ENCODE data around the gene SEM1. TPM values are rescaled to one million over a fixed set of nuclear protein-coding genes. Genes with fewer than 3 reads are reported as not detected.

SEM1 gene
- total RNA-seq, 4 donors from 2014 or later, result 18.6 to 66.0 (median 20.9) TPM

DNA sequence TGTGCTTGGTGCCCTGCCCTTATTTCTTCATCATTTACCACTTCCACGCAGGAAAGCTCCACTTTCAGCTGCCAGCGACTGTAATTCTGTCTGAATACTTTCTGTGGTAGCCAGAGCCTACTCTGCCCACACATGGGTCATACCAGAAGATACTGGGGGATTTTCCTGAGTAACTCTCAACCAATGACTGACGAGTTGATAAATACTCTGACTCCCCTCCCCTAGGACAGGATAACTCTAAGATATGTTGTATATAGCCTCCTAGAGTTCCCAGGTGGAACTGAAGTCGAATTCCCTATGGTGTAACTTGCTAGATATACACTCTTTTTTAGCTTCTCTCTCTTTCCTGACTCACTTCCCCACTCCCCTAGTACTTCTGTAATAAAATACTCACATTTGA, 29.8 kb downstream of the SEM1 start:
- in situ Hi-C loops (cut with MboI; ENCODE audit: low sequenced_read_pairs in 4 of 4) (no loop called here), intact Hi-C loops (cut with DNase I; ENCODE audit: low total_unique reads) (no loop called here)
- no peaks in the 10 kb centered on the region for H3K4me1 ChIP-seq
- H3K4me3 ChIP-seq, result no peak overlapping the region
- no peak overlapping the region for H3K27ac ChIP-seq
- no peaks in the 10 kb centered on the region for H3K27me3 ChIP-seq
- H3K9me3 ChIP-seq, result no peaks in the 10 kb centered on the region
- ATAC-seq (no peak), DNase-seq (no peak)
- TF ChIP-seq POLR2A (IDR thresholded peaks at IDR 0.05), result no peak
- TF ChIP-seq, protein P1, sequence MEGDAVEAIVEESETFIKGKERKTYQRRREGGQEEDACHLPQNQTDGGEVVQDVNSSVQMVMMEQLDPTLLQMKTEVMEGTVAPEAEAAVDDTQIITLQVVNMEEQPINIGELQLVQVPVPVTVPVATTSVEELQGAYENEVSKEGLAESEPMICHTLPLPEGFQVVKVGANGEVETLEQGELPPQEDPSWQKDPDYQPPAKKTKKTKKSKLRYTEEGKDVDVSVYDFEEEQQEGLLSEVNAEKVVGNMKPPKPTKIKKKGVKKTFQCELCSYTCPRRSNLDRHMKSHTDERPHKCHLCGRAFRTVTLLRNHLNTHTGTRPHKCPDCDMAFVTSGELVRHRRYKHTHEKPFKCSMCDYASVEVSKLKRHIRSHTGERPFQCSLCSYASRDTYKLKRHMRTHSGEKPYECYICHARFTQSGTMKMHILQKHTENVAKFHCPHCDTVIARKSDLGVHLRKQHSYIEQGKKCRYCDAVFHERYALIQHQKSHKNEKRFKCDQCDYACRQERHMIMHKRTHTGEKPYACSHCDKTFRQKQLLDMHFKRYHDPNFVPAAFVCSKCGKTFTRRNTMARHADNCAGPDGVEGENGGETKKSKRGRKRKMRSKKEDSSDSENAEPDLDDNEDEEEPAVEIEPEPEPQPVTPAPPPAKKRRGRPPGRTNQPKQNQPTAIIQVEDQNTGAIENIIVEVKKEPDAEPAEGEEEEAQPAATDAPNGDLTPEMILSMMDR (IDR thresholded peaks at IDR 0.05 in 4 of 5, conservative IDR thresholded peaks at IDR 0.05 in 1 of 5), result no peak
- H3K36me3 ChIP-seq, result peaks cover 0 to 9% of the 10 kb centered on the region in 2 donors

DNA sequence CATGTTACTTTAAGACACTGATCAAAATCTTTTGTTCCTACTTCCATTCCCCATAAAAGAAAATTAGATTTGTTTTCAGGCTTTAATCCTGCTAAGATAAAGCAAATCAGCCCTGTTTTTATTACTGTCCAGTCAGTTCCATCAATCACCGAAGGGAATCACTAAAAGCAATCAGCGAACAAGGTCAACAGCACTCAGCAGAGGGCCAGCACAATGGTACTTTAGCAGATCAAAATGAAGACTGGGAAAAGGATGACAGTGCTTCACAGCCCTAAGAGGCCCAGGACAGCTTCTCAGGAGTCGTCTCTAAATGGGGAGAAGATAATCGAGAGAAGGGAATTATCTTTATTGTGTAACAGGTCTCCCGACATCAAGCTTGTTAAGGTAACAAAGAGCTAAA, 32.7 kb downstream of the SEM1 start:
- Histone ChIP-seq H3K27ac (no peak overlapping the region), H3K27me3 (no peaks in the 10 kb centered on the region), H3K36me3 (peaks cover 0 to 20% of the 10 kb centered on the region in 2 donors), H3K4me3 (no peak overlapping the region), H3K4me1 (no peaks in the 10 kb centered on the region), H3K9me3 (no peaks in the 10 kb centered on the region)
- intact Hi-C loops (cut with DNase I; ENCODE audit: low total_unique reads) (no loop called here), in situ Hi-C loops (cut with MboI; ENCODE audit: low sequenced_read_pairs in 4 of 4) (no loop called here)
- no peak for TF ChIP-seq POLR2A (IDR thresholded peaks at IDR 0.05)
- TF ChIP-seq, protein P1 (IDR thresholded peaks at IDR 0.05 in 4 of 5, conservative IDR thresholded peaks at IDR 0.05 in 1 of 5), result no peak
- DNase-seq, result no peak
- ATAC-seq, result no peak

DNA sequence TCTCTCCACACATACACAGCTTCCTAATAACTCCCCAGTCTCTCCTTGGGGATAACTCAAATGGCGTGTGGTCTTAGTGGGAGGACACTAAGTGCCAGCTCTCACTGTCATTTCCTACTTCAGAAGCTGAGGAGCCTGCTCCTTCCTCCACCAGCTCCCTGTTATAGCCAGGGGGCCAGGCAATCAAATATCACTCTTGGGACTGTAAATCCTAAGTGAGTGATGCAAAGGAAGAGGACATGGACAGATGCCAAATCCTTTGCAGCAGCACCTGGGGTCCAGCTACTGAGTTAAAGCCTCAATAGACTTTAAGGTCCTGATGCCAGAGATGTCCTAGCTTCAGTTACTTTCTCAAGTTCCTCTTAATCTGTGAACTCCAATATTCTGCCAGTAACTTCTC, 34.1 kb downstream of the SEM1 start:
- no peak for DNase-seq
- ATAC-seq, result no peak
- Histone ChIP-seq H3K36me3 (peaks cover 0 to 22% of the 10 kb centered on the region in 2 donors), H3K4me3 (no peak overlapping the region), H3K9me3 (no peaks in the 10 kb centered on the region), H3K4me1 (no peaks in the 10 kb centered on the region), H3K27me3 (no peaks in the 10 kb centered on the region), H3K27ac (no peak overlapping the region)
- in situ Hi-C loops (cut with MboI; ENCODE audit: low sequenced_read_pairs in 4 of 4) (no loop called here), intact Hi-C loops (cut with DNase I; ENCODE audit: low total_unique reads) (no loop called here)
- no peak for TF ChIP-seq POLR2A (IDR thresholded peaks at IDR 0.05)
- TF ChIP-seq, protein P1 (IDR thresholded peaks at IDR 0.05 in 4 of 5, conservative IDR thresholded peaks at IDR 0.05 in 1 of 5), result no peak

- DNase-seq, result no peak
- in situ Hi-C loops (cut with MboI; ENCODE audit: low sequenced_read_pairs in 4 of 4), result no loop called here
- no peaks in the 10 kb centered on the region for H3K27me3 ChIP-seq
- H3K4me1 ChIP-seq, result no peaks in the 10 kb centered on the region
- intact Hi-C loops (cut with DNase I; ENCODE audit: low total_unique reads), result no loop called here
- H3K27ac ChIP-seq, result no peak overlapping the region
- H3K36me3 ChIP-seq, result peaks cover 0 to 26% of the 10 kb centered on the region in 2 donors
- ATAC-seq, result no peak
- TF ChIP-seq, protein P1 (IDR thresholded peaks at IDR 0.05 in 4 of 5, conservative IDR thresholded peaks at IDR 0.05 in 1 of 5), result no peak
- TF ChIP-seq POLR2A (IDR thresholded peaks at IDR 0.05), result no peak
- H3K4me3 ChIP-seq, result no peak overlapping the region
- no peaks in the 10 kb centered on the region for H3K9me3 ChIP-seq
Measured at GRCh38 chr7:96674565-96674964, 35.1 kb downstream of the SEM1 start.

DNA sequence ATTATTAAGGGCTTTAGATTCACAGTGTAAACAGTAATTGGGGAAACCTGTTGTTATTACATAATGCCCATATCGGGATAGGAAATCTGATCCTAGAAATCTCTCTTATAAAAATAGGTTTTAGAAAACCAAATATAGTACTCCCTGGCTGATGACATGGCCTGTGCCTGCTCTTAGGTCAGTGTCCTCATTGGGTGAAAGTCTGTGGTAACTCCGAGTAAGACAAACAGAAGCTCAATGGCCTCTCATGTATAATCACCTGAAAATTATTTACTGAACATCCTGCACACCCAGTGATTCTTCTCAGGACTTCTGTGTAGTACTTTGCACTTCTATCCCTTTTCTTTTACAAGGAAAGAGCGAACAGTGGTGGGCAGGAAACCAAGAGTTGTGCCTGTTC, 37.8 kb downstream of the SEM1 start:
- no peak overlapping the region for H3K4me3 ChIP-seq
- intact Hi-C loops (cut with DNase I; ENCODE audit: low total_unique reads) (no loop called here), in situ Hi-C loops (cut with MboI; ENCODE audit: low sequenced_read_pairs in 4 of 4) (no loop called here)
- no peak for TF ChIP-seq POLR2A (IDR thresholded peaks at IDR 0.05)
- TF ChIP-seq, protein P1 (IDR thresholded peaks at IDR 0.05 in 4 of 5, conservative IDR thresholded peaks at IDR 0.05 in 1 of 5), result no peak
- DNase-seq (no peak), ATAC-seq (no peak)
- no peaks in the 10 kb centered on the region for H3K4me1 ChIP-seq
- H3K27ac ChIP-seq, result no peak overlapping the region
- no peaks in the 10 kb centered on the region for H3K27me3 ChIP-seq
- no peaks in the 10 kb centered on the region for H3K9me3 ChIP-seq
- H3K36me3 ChIP-seq, result peaks cover 0 to 43% of the 10 kb centered on the region in 2 donors
